Upper lobe of right lung (tissue), 1 donor: ENCODE data around the gene SHLD1. TPM values are rescaled to one million over a fixed set of nuclear protein-coding genes. Genes with fewer than 3 reads are reported as not detected.

Source experiments
- ATAC-seq: fragments of 200-7000 bp; cut with Tn5 transposase; one replicate; pipeline ENCODE4 v1.9.1; 2020; ENCODE audit warnings: mild to moderate bottlenecking, moderate library complexity
- DNase-seq: peaks from one replicate; pipeline ENCODE4 v3.0.0-alpha.2; 2020
- H3K27ac ChIP-seq: fragments of 200-600 bp; one replicate; pipeline ENCODE4 v1.8.0; 2022
- H3K27me3 ChIP-seq: fragments of 200-600 bp; one replicate; pipeline ENCODE4 v1.8.0; 2022; ENCODE audit warnings: mild to moderate bottlenecking
- H3K36me3 ChIP-seq: fragments of 200-600 bp; one replicate; pipeline ENCODE4 v1.8.0; 2022
- H3K4me1 ChIP-seq: fragments of 200-600 bp; one replicate; pipeline ENCODE4 v1.8.0; 2022
- H3K4me3 ChIP-seq: fragments of 200-600 bp; one replicate; pipeline ENCODE4 v1.8.0; 2022; ENCODE audit warnings: mild to moderate bottlenecking
- H3K9me3 ChIP-seq: fragments of 200-600 bp; one replicate; pipeline ENCODE4 v1.8.0; 2022
- CTCF ChIP-seq: fragments of 200-600 bp; IDR thresholded peaks from one replicate; pipeline ENCODE4 v1.8.0; 2022; ENCODE audit warnings: antibody characterized with exemption
- intact Hi-C: fragments of 100-400 bp; cut with DNase I; formaldehyde crosslinking; loops from one replicate; pipeline ENCODE4 v1.11.0; 2022
- total RNA-seq: library from RNA; stranded (reverse); fragmentation: NEBNext Ultra II Directional; extraction: Animal tissue kit (Norgen Biotek cat#: 25700); gene quantifications from one replicate; pipeline ENCODE4 v1.2.1, GENCODE V29; 2021
- donor health status: DM: no; HTN: yes; CAD: no; lungs with severe emphysema.

The SHLD1 gene
- total RNA-seq, 1 donor from 2014 or later, result 5.8 TPM

DNA sequence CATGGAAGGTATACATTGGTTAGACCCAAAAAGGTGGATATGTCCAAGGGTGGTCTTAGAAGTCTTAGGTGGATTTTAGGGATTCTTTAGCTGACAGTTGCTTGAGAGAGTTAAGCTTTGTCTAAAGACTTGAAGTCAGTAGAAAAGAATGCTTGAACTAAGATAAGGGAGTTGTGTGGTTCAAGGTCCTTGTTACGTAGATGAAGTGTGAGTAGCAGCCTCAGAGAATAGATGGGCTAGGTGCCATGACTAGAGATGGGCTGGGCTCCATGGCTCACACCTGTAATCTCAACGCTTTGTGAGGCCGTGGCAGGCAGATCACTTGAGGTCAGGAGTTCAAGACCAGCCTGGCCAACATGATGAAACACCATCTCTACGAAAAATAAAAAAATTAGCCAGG lies 1.7 kb downstream of the SHLD1 start:
- no peaks in the 10 kb centered on the region for H3K27me3 ChIP-seq
- H3K4me1 ChIP-seq, result no peaks in the 10 kb centered on the region
- H3K36me3 ChIP-seq, result no peaks in the 10 kb centered on the region
- no peak overlapping the region for H3K27ac ChIP-seq
- intact Hi-C loops, result no loop called here
- ATAC-seq, result no peak
- no peak overlapping the region for H3K4me3 ChIP-seq
- TF ChIP-seq CTCF, result no peak
- H3K9me3 ChIP-seq, result no peaks in the 10 kb centered on the region
- DNase-seq, result no peak

GRCh38 chr20:5753814-5754213 lies 3.6 kb downstream of the SHLD1 start:
- Histone ChIP-seq H3K9me3 (no peaks in the 10 kb centered on the region), H3K36me3 (no peaks in the 10 kb centered on the region), H3K27ac (no peak overlapping the region), H3K4me3 (no peak overlapping the region), H3K4me1 (no peaks in the 10 kb centered on the region), H3K27me3 (no peaks in the 10 kb centered on the region)
- ATAC-seq (no peak), DNase-seq (no peak)
- TF ChIP-seq CTCF, result no peak
- intact Hi-C loops, result no loop called here

DNA sequence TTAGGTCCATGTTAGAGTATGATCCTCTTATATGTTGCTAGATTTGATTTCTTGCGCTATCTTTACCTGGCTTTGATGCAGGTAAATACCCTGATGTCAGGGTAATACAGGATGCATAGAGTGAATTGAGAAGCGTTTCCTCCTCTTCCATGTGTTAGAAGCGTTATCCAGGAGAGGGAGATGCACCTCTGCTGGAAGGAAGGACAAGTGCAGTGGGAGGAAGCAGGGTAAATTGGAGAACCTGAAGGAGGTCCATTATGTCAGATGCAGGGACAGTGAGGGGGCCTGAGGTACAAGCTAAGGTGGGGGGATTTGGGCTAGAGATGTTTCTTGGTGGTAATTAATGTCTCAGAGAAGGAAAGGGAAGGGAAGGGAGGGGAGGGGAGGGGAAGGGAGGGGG lies 7.7 kb downstream of the SHLD1 start:
- Histone ChIP-seq H3K4me1 (no peaks in the 10 kb centered on the region), H3K27ac (no peak overlapping the region), H3K9me3 (no peaks in the 10 kb centered on the region), H3K27me3 (no peaks in the 10 kb centered on the region), H3K36me3 (peaks cover 4% of the 10 kb centered on the region), H3K4me3 (no peak overlapping the region)
- no peak for TF ChIP-seq CTCF
- no peak for DNase-seq
- ATAC-seq, result no peak
- intact Hi-C loops, result no loop called here

DNA sequence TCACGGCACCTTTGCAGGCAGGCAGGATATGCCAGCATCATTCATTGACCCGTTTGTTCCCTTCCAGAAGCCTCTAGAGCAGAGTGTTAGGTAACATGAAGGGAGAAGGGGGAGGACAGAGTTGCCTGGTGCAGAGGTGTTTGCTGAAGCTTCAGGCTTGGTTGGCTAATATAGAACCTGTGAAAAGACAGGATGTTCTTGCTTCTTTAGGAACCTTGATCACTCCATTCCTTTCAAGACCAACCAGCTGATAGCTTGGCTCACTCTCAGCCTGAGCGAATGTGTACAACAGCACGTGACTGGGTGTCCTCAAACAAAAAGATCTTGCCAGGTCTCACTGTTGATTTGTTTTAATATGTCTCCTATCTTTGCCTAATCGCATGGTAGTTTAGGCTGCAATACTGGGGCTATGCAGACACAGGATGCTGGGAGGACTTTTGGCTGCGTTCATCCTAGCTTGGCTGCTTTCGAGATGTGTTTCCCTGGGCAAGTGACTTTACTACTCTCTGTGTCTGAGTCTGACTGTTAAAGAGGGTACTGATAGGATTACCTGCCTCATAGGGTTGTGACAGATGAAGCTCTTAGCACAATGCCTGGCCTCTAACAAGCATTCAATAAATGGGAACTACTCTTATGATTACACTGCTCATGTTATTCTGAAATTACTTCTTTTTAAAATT lies 16.0 kb downstream of the SHLD1 start:
- no peaks in the 10 kb centered on the region for H3K36me3 ChIP-seq
- no peak overlapping the region for H3K4me3 ChIP-seq
- no peaks in the 10 kb centered on the region for H3K27me3 ChIP-seq
- no peaks in the 10 kb centered on the region for H3K9me3 ChIP-seq
- H3K27ac ChIP-seq, result no peak overlapping the region
- ATAC-seq, result no peak
- TF ChIP-seq CTCF, result no peak
- intact Hi-C loops, result no loop called here
- DNase-seq, result no peak
- no peaks in the 10 kb centered on the region for H3K4me1 ChIP-seq

GRCh38 chr20:5767493-5768098 lies 17.4 kb downstream of the SHLD1 start:
- Histone ChIP-seq H3K9me3 (no peaks in the 10 kb centered on the region), H3K27me3 (no peaks in the 10 kb centered on the region), H3K27ac (no peak overlapping the region), H3K36me3 (peaks cover under 1% of the 10 kb centered on the region), H3K4me1 (no peaks in the 10 kb centered on the region), H3K4me3 (no peak overlapping the region)
- ATAC-seq (no peak), DNase-seq (no peak)
- no peak for TF ChIP-seq CTCF
- intact Hi-C loops, result no loop called here
